Upper lobe of left lung (tissue), 4 donors: Measurements from ENCODE around the gene F8A2.
"Not testable (repeated sequence)": the region's sequence is repeated elsewhere in the genome, so short reads cannot be mapped to it uniquely, and the experiment has no call there.

Experiments
- CTCF ChIP-seq, 6 experiments: fragments of 450-650 bp in 4 of 6; fragments of 200-600 bp in 2 of 6; sonication (generic) in 2 of 6; IDR thresholded peaks; one replicate each; pipeline ENCODE4 v1.5.1; 2016 to 2019; ENCODE audit warnings: antibody characterized with exemption in 6 of 6
- EP300 ChIP-seq, 4 donors: sonication (generic); formaldehyde crosslinking; IDR thresholded peaks; one replicate each; pipeline ENCODE4 v1.5.1; 2017; ENCODE audit warnings: antibody characterized with exemption in 4 of 4, control low read depth in 2 of 4
- POLR2A ChIP-seq, 4 donors: fragments of 450-650 bp; IDR thresholded peaks; one replicate each; pipeline ENCODE4 v1.5.1; 2016 to 2017; ENCODE audit warnings: antibody characterized with exemption in 4 of 4, mild to moderate bottlenecking in 2 of 4

- TF ChIP-seq POLR2A, CTCF, EP300 (IDR thresholded peaks at IDR 0.05): not testable (repeated sequence)
Observed at GRCh38 chrX:155345689-155346088, 36.2 kb upstream of the F8A2 start.
